Endothelial cell of umbilical vein (primary cell): ENCODE data around the gene TAOK1. TPM values are rescaled to one million over a fixed set of nuclear protein-coding genes. Genes with fewer than 3 reads are reported as not detected.

Experiments used
- BruUV-seq: library from RNA; stranded (reverse); fragments of 400-500 nt; replicated peaks from 2 replicates; lab custom pipeline; 2021; lab: Mats Ljungman, UMichigan
- CTCF ChIA-PET: fragments of 300-600, 350-600 bp; sonication (Branson Sonifier 250); formaldehyde crosslinking; loops from one replicate; lab custom pipeline; 2021; ENCODE audit warnings: antibody characterized with exemption, inconsistent platforms; lab: Charles Lee
- POLR2A ChIA-PET: fragments of 300-600, 350-600 bp; sonication (Branson Sonifier 250); formaldehyde crosslinking; loops from one replicate; lab custom pipeline; 2021; ENCODE audit warnings: antibody characterized with exemption, inconsistent platforms; lab: Charles Lee
- DNase-seq: peaks from one replicate; pipeline ENCODE4 v3.0.0-alpha.2; 2011; ENCODE audit warnings: low read depth, low spot score
- FAIRE-seq: peaks from 2 replicates; lab custom pipeline; 2011; peaks lifted over from hg19 to GRCh38; lab: Jason Lieb, UNC
- H2AFZ ChIP-seq: 2 replicates; pipeline ENCODE4 v1.6.0; 2012; ENCODE audit warnings: low read depth, low read length, control low read depth, inconsistent platforms
- H3K27ac ChIP-seq: 2 replicates; pipeline ENCODE4 v1.5.1; 2011; ENCODE audit warnings: low read depth, mild to moderate bottlenecking, control low read depth, low read length, moderate library complexity; ENCODE audit not compliant: insufficient read depth
- H3K27me3 ChIP-seq, 2 experiments: 2 replicates each; pipeline versions ENCODE4 v1.6.0 to v1.6.1; 2011; ENCODE audit warnings: low read length in 2 of 2, mixed read lengths in 1 of 2; ENCODE audit not compliant: control insufficient read depth in 2 of 2, insufficient read depth in 2 of 2
- H3K36me3 ChIP-seq, 2 experiments: 2 replicates in 1 of 2; 3 replicates in 1 of 2; pipeline ENCODE4 v1.5.1; 2011; ENCODE audit warnings: low read length in 2 of 2, mild to moderate bottlenecking in 1 of 2, moderate library complexity in 1 of 2; ENCODE audit not compliant: control insufficient read depth in 2 of 2, insufficient read depth in 2 of 2; ENCODE audit errors: extremely low read depth in 1 of 2
- H3K4me1 ChIP-seq: 3 replicates; pipeline ENCODE4 v1.5.1; 2011; ENCODE audit warnings: mild to moderate bottlenecking, low read length; ENCODE audit not compliant: control insufficient read depth, insufficient read depth; ENCODE audit errors: extremely low read depth
- H3K4me2 ChIP-seq: 2 replicates; pipeline ENCODE4 v1.6.1; 2011; ENCODE audit warnings: low read length, control low read depth, mixed read lengths; ENCODE audit not compliant: insufficient read depth
- H3K4me3 ChIP-seq, 3 experiments: fragments of 200-600 bp in 1 of 3; sonication (generic), shearing (Covaris generic) in 1 of 3; replicated peaks in 1 of 3; 2 replicates each; pipeline ENCODE4 v1.5.1; 2011 to 2016; ENCODE audit warnings: control low read depth in 3 of 3, low read length in 3 of 3, mild to moderate bottlenecking in 2 of 3, inconsistent platforms in 1 of 3, low read depth in 1 of 3, moderate library complexity in 1 of 3; ENCODE audit not compliant: insufficient read depth in 1 of 3
- H3K79me2 ChIP-seq: 2 replicates; pipeline ENCODE4 v1.6.0; 2012; ENCODE audit warnings: low read length, inconsistent platforms; ENCODE audit not compliant: control insufficient read depth, insufficient read depth
- H3K9ac ChIP-seq: replicated peaks from 2 replicates; pipeline ENCODE3; 2011; ENCODE audit warnings: low read length, control low read depth; ENCODE audit not compliant: insufficient read depth; ENCODE audit errors: extremely low read depth
- H3K9me1 ChIP-seq: replicated peaks from 3 replicates; pipeline ENCODE4 v1.6.0; 2011; ENCODE audit warnings: mild to moderate bottlenecking, low read length; ENCODE audit not compliant: control insufficient read depth, insufficient read depth; ENCODE audit errors: extremely low read depth
- H3K9me3 ChIP-seq: replicated peaks from 2 replicates; pipeline ENCODE4 v1.5.1; 2012; ENCODE audit warnings: low read length, inconsistent platforms; ENCODE audit not compliant: control insufficient read depth, insufficient read depth
- H4K20me1 ChIP-seq: replicated peaks from 2 replicates; pipeline ENCODE3; 2011; ENCODE audit warnings: mild to moderate bottlenecking, low read length; ENCODE audit not compliant: control insufficient read depth, insufficient read depth; ENCODE audit errors: extremely low read depth
- CTCF ChIP-seq, 2 donors: IDR thresholded peaks; 1 replicate in 1 of 2; 2 replicates in 1 of 2; pipeline ENCODE4 v1.5.1; 2011; ENCODE audit warnings: low read length in 2 of 2, mild to moderate bottlenecking in 2 of 2, moderate library complexity in 2 of 2, control low read depth in 1 of 2, inconsistent platforms in 1 of 2, low read depth in 1 of 2; ENCODE audit not compliant: insufficient read depth in 1 of 2; ENCODE audit errors: extremely low read depth in 1 of 2
- FOS ChIP-seq: IDR thresholded peaks from 2 replicates; pipeline ENCODE4 v1.6.1; 2011; ENCODE audit warnings: mild to moderate bottlenecking, low read length, moderate library complexity, borderline replicate concordance; ENCODE audit not compliant: insufficient read depth
- GATA2 ChIP-seq: IDR thresholded peaks from 2 replicates; pipeline ENCODE4 v1.7.0; 2011; ENCODE audit warnings: low read depth, mild to moderate bottlenecking, moderate library complexity, mixed read lengths, low read length; ENCODE audit not compliant: insufficient read length, insufficient read depth
- JUN ChIP-seq: IDR thresholded peaks from 2 replicates; pipeline ENCODE4 v1.6.1; 2011; ENCODE audit warnings: borderline replicate concordance, low read depth; ENCODE audit not compliant: insufficient read length, insufficient read depth
- MAX ChIP-seq: IDR thresholded peaks from 2 replicates; pipeline ENCODE4 v1.6.1; 2011; ENCODE audit not compliant: insufficient read depth, insufficient read length
- MYC ChIP-seq: IDR thresholded peaks from one replicate; pipeline ENCODE4 v1.6.1; 2011; ENCODE audit warnings: mild to moderate bottlenecking, low read depth, low read length
- POLR2A ChIP-seq: IDR thresholded peaks from 2 replicates; pipeline ENCODE4 v1.6.1; 2012; ENCODE audit warnings: low read depth, mild to moderate bottlenecking, control low read depth, low read length
- POLR2AphosphoS5 ChIP-seq: IDR thresholded peaks from 2 replicates; pipeline ENCODE4 v1.6.1; 2012; ENCODE audit warnings: low read depth, mild to moderate bottlenecking, control low read depth, low read length, moderate library complexity; ENCODE audit not compliant: insufficient read depth
- dilution Hi-C: fragments of 300-500 bp; cut with MboI; formaldehyde crosslinking; loops from one replicate; pipeline ENCODE4 v1.15.0; 2019; ENCODE audit warnings: low sequenced_read_pairs; ENCODE audit not compliant: extremely low pct_ligation_motif_present
- intact Hi-C: fragments of 100-400 bp; cut with micrococcal nuclease; formaldehyde crosslinking; loops from one replicate; pipeline ENCODE4 v1.10.0; 2022
- polyA plus RNA-seq, 4 experiments: library from polyadenylated mRNA; depleted of rRNA in 3 of 4; stranded (reverse) in 3 of 4; unstranded in 1 of 4; fragments of >200 nt; gene quantifications; 2 replicates each; pipeline versions ENCODE4 v1.2.1 to v1.2.3, GENCODE V29; 2011 to 2012; ENCODE audit warnings: missing spikeins in 1 of 4
- total RNA-seq: library from RNA; stranded (reverse); gene quantifications from 2 replicates; pipeline ENCODE4 v1.2.3, GENCODE V29; 2021

The TAOK1 gene
- total and polyA plus RNA-seq, 2 donors (not counting 3 experiments of a cell fraction or from before 2014, with no cell fraction given): 11.0 to 82.2 TPM

- intact Hi-C loops: no loop called here
- Histone ChIP-seq H3K79me2 (peaks cover 10% of the 10 kb centered on the region), H3K4me3 (no peak overlapping the region), H3K36me3 (no peaks in the 10 kb centered on the region), H3K4me1 (peaks cover 35% of the 10 kb centered on the region), H3K9ac (no peak overlapping the region), H3K27me3 (no peaks in the 10 kb centered on the region), H4K20me1 (no peaks in the 10 kb centered on the region), H3K4me2 (no peak overlapping the region), H2AFZ (no peak overlapping the region), H3K9me1 (no peaks in the 10 kb centered on the region), H3K9me3 (no peaks in the 10 kb centered on the region), H3K27ac (peak overlapping the region; percentile 24)
- FAIRE-seq (peak; percentile 87), DNase-seq (no peak)
- TF ChIP-seq POLR2A (no peak), FOS (no peak), CTCF (IDR thresholded peaks at IDR 0.05; ENCODE audit: extremely low read depth in 1 of 2, insufficient read depth in 1 of 2, low read depth in 1 of 2, low read length in 2 of 2) (no peak), JUN (no peak), GATA2 (no peak), MAX (no peak), MYC (no peak), POLR2AphosphoS5 (peak; percentile 70)
- CTCF ChIA-PET: interaction anchor here (4.8 to 9.2 kb wide), 3 partner anchors 16 to 22 kb away, joined by 50 to 152 read pairs (median 120); no protein-coding TSS in a partner anchor
- POLR2A ChIA-PET: no interaction called here
- BruUV-seq: no TSS peak
- dilution Hi-C loops: no loop called here
Measured at GRCh38 chr17:29595107-29595942, 205.2 kb downstream of the TAOK1 start.
